ENCODE measurements around the gene LRFN4.

LRFN4 gene

DNA sequence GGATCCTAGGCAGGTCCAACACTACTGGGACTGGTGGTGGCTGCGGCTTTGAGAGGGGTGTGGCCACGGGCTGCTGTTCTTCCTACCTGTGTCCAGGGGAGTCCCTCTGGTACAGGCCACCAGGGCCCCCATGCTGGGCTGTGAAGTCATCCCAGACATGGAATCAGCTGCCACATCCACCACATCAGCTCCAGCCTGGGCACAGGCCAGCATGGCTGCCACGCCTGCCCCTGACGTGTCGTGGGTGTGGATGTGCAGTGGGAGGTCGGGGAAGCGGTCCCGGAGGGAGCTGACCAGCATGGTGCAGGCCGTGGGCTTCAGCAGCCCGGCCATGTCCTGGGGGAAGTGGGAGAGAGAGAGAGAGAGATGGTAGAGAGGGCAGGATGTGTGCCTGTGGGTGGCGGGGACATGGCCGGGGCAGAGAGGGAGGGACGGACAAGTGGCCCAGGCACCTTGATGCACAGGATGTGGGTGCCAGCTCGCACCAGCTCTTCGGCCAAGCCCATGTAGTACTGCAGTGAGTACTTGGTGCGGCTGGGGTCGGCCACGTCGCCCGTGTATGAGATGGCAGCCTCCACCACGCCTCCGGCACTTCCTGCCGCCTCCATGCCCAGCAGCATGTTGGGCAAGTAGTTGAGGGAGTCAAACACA, 6.2 kb upstream of the LRFN4 start:
- in situ Hi-C loops (cut with HindIII; ENCODE audit: low pct_ligation_motif_present, low sequenced_read_pairs) = no loop called here
- Histone ChIP-seq H3K36me3 (replicated peaks) (peaks cover 32% of the 10 kb centered on the region), H3K4me3 (ENCODE audit: low read depth, low read length) (no peak overlapping the region)

GRCh38 chr11:66851239-66851596, 5.6 kb upstream of the LRFN4 start:
- no peak overlapping the region for H3K4me3 ChIP-seq (ENCODE audit: low read depth, low read length)
- H3K27ac ChIP-seq = no peak overlapping the region
- H3K27me3 ChIP-seq (replicated peaks) = no peaks in the 10 kb centered on the region
- H3K36me3 ChIP-seq (replicated peaks) = peaks cover 28% of the 10 kb centered on the region
- TF ChIP-seq, protein P1, sequence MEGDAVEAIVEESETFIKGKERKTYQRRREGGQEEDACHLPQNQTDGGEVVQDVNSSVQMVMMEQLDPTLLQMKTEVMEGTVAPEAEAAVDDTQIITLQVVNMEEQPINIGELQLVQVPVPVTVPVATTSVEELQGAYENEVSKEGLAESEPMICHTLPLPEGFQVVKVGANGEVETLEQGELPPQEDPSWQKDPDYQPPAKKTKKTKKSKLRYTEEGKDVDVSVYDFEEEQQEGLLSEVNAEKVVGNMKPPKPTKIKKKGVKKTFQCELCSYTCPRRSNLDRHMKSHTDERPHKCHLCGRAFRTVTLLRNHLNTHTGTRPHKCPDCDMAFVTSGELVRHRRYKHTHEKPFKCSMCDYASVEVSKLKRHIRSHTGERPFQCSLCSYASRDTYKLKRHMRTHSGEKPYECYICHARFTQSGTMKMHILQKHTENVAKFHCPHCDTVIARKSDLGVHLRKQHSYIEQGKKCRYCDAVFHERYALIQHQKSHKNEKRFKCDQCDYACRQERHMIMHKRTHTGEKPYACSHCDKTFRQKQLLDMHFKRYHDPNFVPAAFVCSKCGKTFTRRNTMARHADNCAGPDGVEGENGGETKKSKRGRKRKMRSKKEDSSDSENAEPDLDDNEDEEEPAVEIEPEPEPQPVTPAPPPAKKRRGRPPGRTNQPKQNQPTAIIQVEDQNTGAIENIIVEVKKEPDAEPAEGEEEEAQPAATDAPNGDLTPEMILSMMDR (IDR thresholded peaks at IDR 0.05; ENCODE audit: low read depth, low read length, missing control alignments) = no peak
- DNase-seq = no peak
- in situ Hi-C loops (cut with HindIII; ENCODE audit: low pct_ligation_motif_present, low sequenced_read_pairs) = no loop called here

More for the DNA sequence above, 6.2 kb upstream of the LRFN4 start:
- Histone ChIP-seq H3K27me3 (replicated peaks) (no peaks in the 10 kb centered on the region), H3K27ac (no peak overlapping the region)
- TF ChIP-seq, protein P1 (IDR thresholded peaks at IDR 0.05; ENCODE audit: low read depth, low read length, missing control alignments) = no peak
- DNase-seq = no peak

DNA sequence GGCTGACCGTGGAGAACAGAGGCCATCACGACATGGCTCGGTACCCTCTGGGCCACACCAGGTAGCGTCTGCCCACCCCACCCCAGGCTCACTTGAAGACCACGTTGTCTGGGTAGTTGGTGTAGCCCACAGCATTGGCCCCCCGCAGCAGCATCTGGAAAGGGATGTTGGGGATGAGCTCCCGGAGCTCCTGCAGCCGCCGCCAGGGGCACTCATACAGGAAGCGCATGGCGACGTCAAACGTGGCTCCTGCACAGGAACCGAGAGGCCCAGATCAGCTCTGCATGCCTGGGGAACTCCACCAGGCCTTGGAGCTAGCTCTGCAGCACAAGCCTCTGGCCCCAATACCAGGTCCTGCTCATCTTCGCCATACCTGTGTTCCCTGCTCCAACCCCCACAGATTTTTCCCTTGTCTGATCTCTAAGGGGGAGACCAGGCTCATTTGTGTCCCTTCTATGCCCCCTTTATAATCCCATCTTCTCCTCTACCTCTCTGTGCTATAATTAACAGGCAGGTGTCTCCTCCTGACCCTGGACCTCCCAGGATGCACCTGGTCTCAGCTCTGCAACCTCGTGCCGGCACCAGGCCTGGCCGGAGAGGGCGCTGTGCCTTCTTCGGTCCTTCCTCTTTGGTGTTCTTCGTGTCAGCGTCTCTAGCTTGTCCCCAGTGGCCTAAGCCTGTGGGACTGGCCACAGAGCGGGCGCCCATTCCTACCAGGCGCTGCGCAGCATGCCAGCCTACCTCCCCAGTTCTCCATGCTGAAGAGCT, 5.0 kb upstream of the LRFN4 start:
- Histone ChIP-seq H3K4me3 (ENCODE audit: low read depth, low read length) (no peak overlapping the region), H3K27me3 (replicated peaks) (no peaks in the 10 kb centered on the region), H3K36me3 (replicated peaks) (peaks cover 23% of the 10 kb centered on the region), H3K27ac (no peak overlapping the region)
- no peak for DNase-seq
- TF ChIP-seq, protein P1 (IDR thresholded peaks at IDR 0.05; ENCODE audit: low read depth, low read length, missing control alignments) = peak; percentile 33
- in situ Hi-C loops (cut with HindIII; ENCODE audit: low pct_ligation_motif_present, low sequenced_read_pairs) = no loop called here

DNA sequence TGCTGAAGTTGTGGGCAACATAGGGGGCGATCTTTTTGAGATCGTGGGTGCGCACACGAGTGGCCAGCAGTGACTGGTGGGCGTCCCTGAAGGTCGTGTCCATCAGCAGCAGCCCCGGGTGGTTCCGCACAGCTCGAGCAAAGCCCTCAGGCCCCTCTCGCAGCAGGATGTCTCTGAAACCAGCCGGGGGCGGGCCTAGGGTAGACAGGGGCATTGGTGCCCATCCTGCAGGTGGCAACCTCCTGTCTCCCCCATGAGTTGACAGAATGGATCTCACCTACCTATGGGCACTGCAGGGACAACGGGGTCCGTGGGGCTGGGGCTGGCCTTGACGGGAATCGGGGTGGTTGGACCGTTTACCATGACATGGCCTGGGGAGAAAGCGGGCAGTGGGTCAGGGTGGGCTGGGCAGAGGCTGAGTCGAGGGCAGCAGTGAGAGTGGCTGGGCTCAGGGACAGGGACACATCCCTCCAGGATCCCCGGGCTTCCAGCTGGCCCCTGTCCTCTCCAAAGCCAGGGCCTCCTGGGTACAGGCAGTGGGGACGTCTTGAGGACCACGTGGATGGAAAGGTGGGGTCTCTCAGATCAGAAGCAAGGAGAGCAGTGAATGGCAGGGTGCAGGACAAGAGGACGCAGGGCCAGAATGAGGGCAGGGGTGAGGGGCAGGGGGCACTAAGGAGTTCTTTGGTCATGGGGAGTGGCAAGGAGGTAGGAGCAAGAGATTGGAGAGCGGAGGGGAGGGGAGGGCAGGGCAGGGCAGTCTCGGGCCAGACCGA, 4.2 kb upstream of the LRFN4 start:
- no peak for DNase-seq
- TF ChIP-seq, protein P1 (IDR thresholded peaks at IDR 0.05; ENCODE audit: low read depth, low read length, missing control alignments) = no peak
- Histone ChIP-seq H3K36me3 (replicated peaks) (peaks cover 22% of the 10 kb centered on the region), H3K4me3 (ENCODE audit: low read depth, low read length) (no peak overlapping the region), H3K27me3 (replicated peaks) (no peaks in the 10 kb centered on the region), H3K27ac (no peak overlapping the region)
- in situ Hi-C loops (cut with HindIII; ENCODE audit: low pct_ligation_motif_present, low sequenced_read_pairs) = no loop called here

- H3K4me3 ChIP-seq (ENCODE audit: low read depth, low read length) = no peak overlapping the region
- peaks cover 23% of the 10 kb centered on the region for H3K36me3 ChIP-seq (replicated peaks)
- no peak for DNase-seq
- in situ Hi-C loops (cut with HindIII; ENCODE audit: low pct_ligation_motif_present, low sequenced_read_pairs) = no loop called here
- H3K27ac ChIP-seq = no peak overlapping the region
- TF ChIP-seq, protein P1 (IDR thresholded peaks at IDR 0.05; ENCODE audit: low read depth, low read length, missing control alignments) = no peak
- no peaks in the 10 kb centered on the region for H3K27me3 ChIP-seq (replicated peaks)
These were observed 3.3 kb upstream of the LRFN4 start for GRCh38 chr11:66853242-66854229.
